ENCODE measurements around the gene SCAF1. TPM values are rescaled to one million over a fixed set of nuclear protein-coding genes. Genes with fewer than 3 reads are reported as not detected.
"Not testable (repeated sequence)": the region's sequence is repeated elsewhere in the genome, so short reads cannot be mapped to it uniquely, and the experiment has no call there.

The SCAF1 gene
- total RNA-seq, 2 experiments from 2014 or later: 71.7 to 76.5 TPM

DNA sequence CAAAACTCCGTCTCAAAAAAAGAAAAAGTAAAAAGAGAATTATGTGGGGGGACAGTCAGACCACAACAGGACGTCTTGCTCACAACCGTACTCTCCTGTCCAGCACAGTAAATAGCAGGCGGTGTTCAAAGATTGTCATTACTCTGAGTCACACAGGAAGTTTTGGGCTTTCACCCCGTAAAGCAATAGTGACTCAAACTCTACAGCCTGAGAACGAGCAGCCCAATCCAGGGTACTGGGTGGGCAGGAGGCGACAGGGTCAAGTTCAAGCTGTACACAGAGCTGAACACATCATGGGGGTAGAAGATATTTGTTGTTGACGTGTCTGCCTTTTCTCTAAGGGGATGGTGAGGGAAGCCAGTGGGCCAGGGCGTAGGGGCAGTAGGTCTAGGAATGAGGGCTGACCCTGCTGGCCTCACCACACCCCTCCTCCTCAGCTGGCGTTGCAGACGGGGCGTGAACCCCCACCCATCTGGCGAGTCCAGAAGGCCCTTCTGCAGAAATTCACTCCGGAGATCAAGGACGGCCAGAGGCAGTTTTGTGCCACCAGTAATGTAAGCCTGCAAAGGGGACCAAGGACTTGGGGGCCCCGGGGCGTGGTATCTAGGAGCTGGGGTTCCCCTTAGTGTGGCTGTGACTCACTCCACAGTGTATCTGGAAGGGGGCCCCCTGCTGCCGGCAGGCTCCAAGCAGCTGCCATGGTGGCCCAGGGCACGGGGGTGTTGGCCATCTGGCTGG is 27.7 kb upstream of the SCAF1 start:
- ChIA-PET POLR2A (interaction anchor here (0.6 kb wide), 1 partner anchor 27 kb away, joined by 3 read pairs; no protein-coding TSS in a partner anchor), CTCF (interaction anchor here (1.1 kb wide), 1 partner anchor 64 kb away, joined by 3 read pairs; no protein-coding TSS in a partner anchor)

DNA sequence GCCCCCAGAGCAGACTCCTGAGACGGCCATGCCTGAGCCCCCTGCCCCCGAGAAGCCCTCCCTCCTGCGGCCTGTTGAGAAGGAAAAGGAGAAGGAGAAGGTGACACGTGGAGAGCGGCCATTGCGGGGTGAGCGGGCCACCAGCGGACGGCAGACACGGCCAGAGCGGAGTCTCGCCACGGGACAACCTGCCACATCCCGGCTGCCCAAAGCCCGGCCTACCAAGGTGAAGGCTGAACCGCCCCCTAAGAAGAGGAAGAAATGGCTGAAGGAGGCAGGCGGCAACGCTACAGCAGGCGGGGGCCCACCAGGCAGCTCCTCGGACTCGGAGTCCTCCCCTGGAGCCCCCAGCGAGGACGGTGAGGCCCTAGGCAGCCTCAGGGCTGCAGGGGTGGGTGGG is 26.1 kb upstream of the SCAF1 start:
- POLR2A ChIA-PET: no interaction called here
- CTCF ChIA-PET: no interaction called here

- CTCF ChIA-PET: no interaction called here
- POLR2A ChIA-PET: no interaction called here
Measured at GRCh38 chr19:49616532-49616931, 25.5 kb upstream of the SCAF1 start.

- POLR2A ChIA-PET: interaction anchor here (0.6 to 0.7 kb wide), 2 partner anchors 18 to 118 kb away, joined by 3 to 4 read pairs; no protein-coding TSS in a partner anchor
Measured at GRCh38 chr19:49616945-49617344, 25.1 kb upstream of the SCAF1 start.

GRCh38 chr19:49617860-49618259 is 24.1 kb upstream of the SCAF1 start:
- CTCF ChIA-PET: interaction anchor here (1.1 kb wide), 1 partner anchor 12 kb away, joined by 3 read pairs; no protein-coding TSS in a partner anchor

More at GRCh38 chr19:49616945-49617344, 25.1 kb upstream of the SCAF1 start:
- CTCF ChIA-PET: no interaction called here

DNA sequence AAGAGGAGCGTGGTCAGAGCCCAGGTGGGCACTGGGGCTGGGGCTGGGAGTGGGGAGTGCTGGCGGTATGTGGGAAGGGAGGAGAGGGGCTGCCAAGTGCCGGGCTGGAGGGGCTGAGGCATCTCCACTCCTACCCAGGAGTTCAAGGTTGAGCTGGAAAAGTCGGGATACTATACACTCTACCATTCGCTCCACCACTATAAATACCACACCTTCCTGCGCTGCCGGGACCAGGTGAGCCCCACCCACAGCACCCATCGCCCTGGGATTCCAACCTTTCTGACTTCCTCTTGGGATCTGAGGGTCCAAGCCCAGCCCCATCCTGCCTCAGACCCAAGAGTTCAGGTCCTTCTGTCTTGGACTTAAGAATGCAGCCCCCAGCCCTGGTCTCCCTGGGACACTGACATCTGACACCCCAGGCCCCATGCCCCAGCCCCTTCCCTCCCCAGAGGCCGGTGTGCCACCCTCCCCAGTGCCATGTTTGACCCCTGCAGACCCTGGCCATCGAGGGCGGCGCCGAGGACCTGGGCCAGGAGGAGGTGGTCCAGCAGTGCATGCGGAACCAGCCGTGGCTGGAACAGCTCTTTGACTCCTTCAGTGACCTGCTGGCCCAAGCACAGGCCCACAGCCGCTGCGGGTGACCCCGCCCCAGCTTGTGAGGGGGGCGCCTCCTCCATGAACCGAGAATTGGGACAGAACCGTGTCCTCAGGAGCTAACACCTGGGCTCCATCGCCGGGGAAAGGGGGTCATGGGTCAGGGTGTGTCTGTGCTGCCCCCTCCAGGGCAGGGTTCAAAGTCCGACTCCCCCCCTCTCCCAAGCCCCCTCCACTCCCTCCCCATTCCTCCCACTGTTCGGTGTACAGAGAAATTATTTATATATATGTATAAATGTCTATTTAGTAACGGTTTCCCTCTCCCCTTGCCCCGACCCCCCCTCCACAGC is 16.8 kb upstream of the SCAF1 start:
- ChIA-PET CTCF (no interaction called here), POLR2A (no interaction called here)

More at GRCh38 chr19:49617860-49618259, 24.1 kb upstream of the SCAF1 start:
- POLR2A ChIA-PET: interaction anchor here (1.0 kb wide), 1 partner anchor 192 kb away, joined by 4 read pairs; no protein-coding TSS in a partner anchor

DNA sequence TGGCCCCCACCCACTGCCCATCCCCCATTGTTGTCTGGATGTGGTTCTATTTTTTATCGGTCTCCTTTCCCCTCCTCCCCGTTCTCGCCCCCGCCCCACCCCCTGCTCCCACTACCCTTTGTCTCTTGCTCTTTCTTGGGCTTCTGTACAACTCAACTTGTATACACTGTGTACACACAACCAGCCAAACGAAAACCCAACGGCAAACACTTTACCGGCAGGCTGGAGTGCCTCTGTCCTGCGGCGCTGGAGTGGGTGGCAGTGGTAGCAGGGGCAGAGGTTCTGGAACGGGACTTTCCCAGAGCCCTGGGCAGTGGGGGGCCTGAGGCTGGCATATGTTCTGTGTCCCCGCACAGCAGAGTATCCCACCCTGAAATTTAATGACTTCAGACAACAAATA is 15.8 kb upstream of the SCAF1 start:
- CTCF ChIA-PET: no interaction called here
- POLR2A ChIA-PET: no interaction called here

GRCh38 chr19:49629659-49630058 is 12.3 kb upstream of the SCAF1 start:
- CTCF ChIA-PET: interaction anchor here (1.0 kb wide), 1 partner anchor 12 kb away, joined by 3 read pairs; no protein-coding TSS in a partner anchor
- POLR2A ChIA-PET: no interaction called here

GRCh38 chr19:49631014-49631588 is 10.9 kb upstream of the SCAF1 start:
- ChIA-PET CTCF (interaction anchor here (0.6 to 0.7 kb wide), 3 partner anchors 81 to 209 kb away, joined by 3 to 5 read pairs (median 3); no protein-coding TSS in a partner anchor), POLR2A (no interaction called here)

GRCh38 chr19:49631610-49632192 is 10.3 kb upstream of the SCAF1 start:
- ChIA-PET CTCF (interaction anchor here (0.6 to 0.7 kb wide), 2 partner anchors 110 to 208 kb away, joined by 3 to 5 read pairs; no protein-coding TSS in a partner anchor), POLR2A (no interaction called here)

- ChIA-PET POLR2A (no interaction called here), CTCF (no interaction called here)
Measured at GRCh38 chr19:49632576-49632975, 9.4 kb upstream of the SCAF1 start.

DNA sequence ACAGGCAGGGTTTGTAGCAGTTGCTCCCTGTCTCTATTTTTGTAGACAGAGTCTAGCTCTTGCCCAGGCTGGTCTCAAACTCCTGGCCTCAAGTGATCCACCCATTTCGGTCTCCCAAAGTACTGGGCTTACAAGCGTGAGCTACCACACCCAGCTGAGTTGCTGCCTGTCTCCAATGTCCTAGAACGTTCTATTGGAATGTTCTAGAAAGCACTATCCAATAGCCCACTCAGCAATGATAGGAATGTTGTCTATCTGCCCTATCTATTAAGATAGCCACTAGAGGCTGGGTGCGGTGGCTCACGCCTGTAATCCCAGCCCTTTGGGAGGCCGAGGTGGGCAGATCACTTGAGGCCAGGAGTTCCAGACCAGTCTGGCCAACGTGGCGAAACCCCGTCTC is 8.7 kb upstream of the SCAF1 start:
- CTCF ChIA-PET, POLR2A ChIA-PET: not testable (repeated sequence)

- POLR2A ChIA-PET: interaction anchor here (0.6 kb wide), 1 partner anchor 18 kb away, joined by 4 read pairs; no protein-coding TSS in a partner anchor
- CTCF ChIA-PET: interaction anchor here (0.6 kb wide), 1 partner anchor 138 kb away, joined by 3 read pairs; no protein-coding TSS in a partner anchor
Measured at GRCh38 chr19:49635530-49636232, 6.3 kb upstream of the SCAF1 start.

DNA sequence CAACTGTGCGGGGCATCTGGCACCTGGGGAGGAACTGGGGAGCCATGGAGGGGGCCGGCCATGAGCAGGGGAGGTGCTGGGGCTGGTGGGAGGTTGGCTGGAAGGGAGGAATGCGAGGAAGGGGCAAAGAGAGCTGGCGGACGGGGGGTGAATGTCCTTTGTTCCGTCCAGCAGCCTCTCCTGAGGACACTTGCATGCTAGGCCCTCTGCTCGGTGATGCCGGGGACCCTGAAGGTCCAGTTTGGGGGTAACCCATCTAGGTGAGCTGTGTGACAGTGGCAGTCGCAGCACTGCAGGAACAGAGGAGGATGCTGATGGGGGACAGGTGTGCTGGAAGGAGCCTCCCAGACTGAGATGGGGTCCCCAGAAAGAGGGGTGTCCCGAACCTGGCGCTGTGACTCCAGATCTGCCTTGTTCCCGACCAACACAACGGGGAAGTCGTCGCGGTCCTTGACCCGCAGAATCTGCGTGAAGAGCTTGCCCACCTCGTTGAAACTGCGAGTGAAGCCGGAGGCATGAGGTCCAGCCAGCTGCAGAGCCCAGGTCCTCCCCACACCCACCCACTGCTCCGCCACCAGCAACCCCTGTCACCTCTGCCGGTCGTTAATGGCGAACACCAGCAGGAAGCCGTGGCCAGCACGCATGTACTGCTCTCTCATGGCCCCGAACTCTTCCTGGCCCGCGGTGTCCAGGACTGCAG is 5.6 kb upstream of the SCAF1 start:
- ChIA-PET CTCF (interaction anchor here (0.5 kb wide), 1 partner anchor 23 kb away, joined by 3 read pairs; no protein-coding TSS in a partner anchor), POLR2A (no interaction called here)

- CTCF ChIA-PET: interaction anchor here (1.0 kb wide), 1 partner anchor 35 kb away, joined by 3 read pairs; no protein-coding TSS in a partner anchor
- POLR2A ChIA-PET: no interaction called here
Measured at GRCh38 chr19:49637821-49638738, 3.9 kb upstream of the SCAF1 start.

DNA sequence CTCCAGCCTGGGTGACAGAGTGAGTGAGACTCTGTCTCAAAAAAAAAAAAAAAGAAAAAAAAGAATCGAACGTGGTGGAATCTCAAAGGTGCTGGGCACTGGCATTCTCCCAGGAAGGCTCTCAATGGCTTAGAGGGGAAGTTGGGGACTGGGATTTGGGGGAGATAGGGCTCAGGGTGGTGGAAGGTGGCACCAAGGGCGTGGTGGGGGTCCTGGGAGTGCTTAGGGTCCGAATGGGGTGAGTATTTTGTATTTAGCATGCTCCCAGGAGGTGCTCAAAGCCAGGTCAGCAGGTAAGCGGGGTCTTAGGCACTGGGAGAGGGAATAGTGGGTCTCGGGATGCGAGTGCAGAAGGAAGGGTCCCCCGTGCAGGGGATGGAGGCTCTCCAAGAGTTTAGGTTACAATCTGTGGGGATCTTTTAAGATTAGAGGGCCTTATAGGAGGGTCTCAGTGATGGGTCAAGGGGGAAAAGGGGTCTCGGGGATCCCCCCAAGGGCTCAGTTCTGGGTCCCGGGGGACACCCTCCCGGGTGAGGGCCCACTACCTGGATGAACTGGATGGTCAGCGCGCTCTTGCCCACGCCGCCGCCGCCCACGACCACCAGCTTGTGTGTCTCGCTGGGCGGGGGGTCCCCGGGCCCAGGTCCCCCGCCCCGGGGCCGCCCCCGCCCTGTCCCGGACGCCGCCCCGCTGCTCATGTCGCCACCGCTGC is 2.5 kb upstream of the SCAF1 start:
- ChIA-PET CTCF (interaction anchor here (1.0 to 2.2 kb wide), 4 partner anchors 28 to 49 kb away, joined by 3 to 8 read pairs (median 4); partner anchors contain the start of genes PRMT1 and PRR12), POLR2A (interaction anchor here (0.7 to 1.9 kb wide), 9 partner anchors 9 to 514 kb away, joined by 3 to 11 read pairs (median 4); partner anchors contain the start of genes BCL2L12, IRF3, PRMT1 and PRR12)

All from activated CD8-positive, alpha-beta memory T cell treated with anti-CD3 and anti-CD28 coated beads for 36 hours (primary cell).